HG03558 (cell line): ENCODE results near the gene IFI44L.

ENCODE experiments used
- ATAC-seq: cut with Tn5 transposase; IDR thresholded peaks from one replicate; pipeline ENCODE4 v1.9.1; 2021; ENCODE audit warnings: moderate number of reproducible peaks; ENCODE audit not compliant: unreplicated experiment; ENCODE audit errors: extremely low read depth

The IFI44L gene

DNA sequence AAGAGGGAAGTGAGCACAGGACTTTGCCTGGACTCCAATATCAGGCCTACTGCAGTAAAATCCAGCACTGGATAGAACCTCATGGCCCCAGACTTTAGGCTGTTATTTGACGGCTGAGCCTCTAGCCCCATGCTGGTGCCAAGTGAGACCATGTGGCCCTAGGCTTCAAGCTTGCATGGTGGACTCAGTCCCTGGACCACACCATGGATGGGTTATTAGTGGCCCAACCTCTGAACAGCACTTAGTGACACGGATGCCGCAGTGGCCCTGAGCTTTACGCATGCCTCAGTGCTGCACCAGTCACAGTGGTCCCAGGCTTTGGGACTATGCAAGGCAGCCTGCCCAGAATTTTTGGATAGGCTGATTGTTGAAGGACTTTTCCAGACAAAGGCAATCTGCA, 13.0 kb downstream of the IFI44L start:
- no peak for ATAC-seq

DNA sequence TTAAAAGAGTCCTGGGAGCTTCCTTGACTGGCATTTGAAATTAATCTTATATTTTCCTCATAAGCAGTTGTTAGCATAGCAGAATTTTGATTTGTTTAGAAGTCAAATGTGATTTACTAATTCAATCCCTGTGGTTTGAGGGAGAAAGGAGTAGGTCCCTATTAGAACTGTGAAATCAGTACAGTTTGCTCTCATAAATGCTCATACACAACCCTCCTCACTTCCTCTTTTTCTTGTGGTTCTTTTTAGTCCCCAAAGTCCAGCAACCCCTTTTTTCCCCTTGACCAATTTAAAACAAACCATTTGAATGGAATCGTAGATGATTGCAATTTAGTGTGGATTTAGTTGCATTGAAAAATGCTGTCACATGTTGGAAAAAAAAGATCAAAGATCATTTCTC, 20.2 kb downstream of the IFI44L start:
- no peak for ATAC-seq

DNA sequence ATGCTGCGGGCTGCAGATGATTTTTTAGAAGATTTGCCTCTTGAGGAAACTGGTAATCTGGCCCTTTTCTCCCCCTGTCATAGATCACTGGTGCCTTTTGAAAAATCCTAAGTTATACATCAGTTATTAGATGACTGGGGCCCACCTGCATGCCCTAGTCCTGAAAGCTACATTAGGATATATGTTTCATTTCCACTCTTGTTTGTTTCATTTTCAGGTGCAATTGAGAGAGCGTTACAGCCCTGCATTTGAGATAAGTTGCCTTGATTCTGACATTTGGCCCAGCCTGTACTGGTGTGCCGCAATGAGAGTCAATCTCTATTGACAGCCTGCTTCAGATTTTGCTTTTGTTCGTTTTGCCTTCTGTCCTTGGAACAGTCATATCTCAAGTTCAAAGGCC, 21.3 kb downstream of the IFI44L start:
- ATAC-seq, result no peak

- ATAC-seq, result no peak
Observed at GRCh38 chr1:78645723-78646122, 25.5 kb downstream of the IFI44L start.

GRCh38 chr1:78647238-78647637, 27.0 kb downstream of the IFI44L start:
- ATAC-seq, result no peak

DNA sequence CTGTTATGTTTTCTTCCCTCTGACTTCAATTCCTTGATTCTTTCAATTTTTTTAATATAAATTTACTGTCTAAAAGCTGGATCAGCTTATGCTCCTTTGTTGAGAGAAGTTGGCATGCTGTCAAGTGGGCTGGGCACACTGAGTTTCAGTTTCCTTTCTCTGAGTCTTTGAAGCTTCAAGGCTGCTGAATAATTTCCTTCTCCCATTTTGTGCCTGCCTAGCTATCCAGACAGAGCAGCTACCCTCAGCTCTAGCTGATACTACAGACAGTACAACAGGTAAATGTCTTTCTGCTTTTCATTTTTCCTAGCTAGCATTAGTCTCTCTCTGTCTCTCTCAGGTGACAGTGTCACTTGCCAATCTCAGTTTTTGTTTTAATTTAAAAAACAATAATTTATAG, 29.4 kb downstream of the IFI44L start, which contains the start of gene IFI44:
TSS of gene IFI44 (plus strand) at position 204 of the 400 bp plus-strand sequence. CDS start 365 bp downstream, outside the sequence.
- ATAC-seq, result peak; percentile 90

DNA sequence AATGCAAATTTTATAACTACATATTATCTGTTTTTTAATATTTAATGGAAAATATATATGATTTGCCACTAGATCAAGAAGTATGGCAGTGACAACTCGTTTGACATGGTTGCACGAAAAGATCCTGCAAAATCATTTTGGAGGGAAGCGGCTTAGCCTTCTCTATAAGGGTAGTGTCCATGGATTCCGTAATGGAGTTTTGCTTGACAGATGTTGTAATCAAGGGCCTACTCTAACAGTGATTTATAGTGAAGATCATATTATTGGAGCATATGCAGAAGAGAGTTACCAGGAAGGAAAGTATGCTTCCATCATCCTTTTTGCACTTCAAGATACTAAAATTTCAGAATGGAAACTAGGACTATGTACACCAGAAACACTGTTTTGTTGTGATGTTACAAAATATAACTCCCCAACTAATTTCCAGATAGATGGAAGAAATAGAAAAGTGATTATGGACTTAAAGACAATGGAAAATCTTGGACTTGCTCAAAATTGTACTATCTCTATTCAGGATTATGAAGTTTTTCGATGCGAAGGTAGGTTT, 29.9 kb downstream of the IFI44L start:
- ATAC-seq, result no peak

DNA sequence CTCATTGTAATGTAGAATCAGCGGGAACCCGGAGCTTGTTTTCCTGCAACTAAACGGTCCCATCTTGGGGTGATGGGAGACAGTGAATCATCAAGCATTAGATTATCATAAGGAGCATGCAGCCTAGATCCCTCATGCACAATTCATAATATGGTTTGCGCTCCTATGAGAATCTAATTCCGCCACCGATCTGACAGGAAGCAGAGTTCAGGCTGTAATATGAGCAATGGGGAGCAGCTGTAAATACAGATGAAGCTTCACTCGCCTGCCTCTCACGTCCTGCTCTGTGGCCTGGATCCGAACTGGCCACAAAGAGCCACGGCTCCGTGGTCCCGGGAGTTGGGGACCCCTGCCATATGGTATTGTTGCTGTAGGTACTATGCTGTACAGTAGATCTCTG, 31.0 kb downstream of the IFI44L start:
- ATAC-seq, result no peak

GRCh38 chr1:78652019-78652560, 31.8 kb downstream of the IFI44L start:
- ATAC-seq, result no peak

GRCh38 chr1:78658901-78659300, 38.7 kb downstream of the IFI44L start:
- no peak for ATAC-seq

DNA sequence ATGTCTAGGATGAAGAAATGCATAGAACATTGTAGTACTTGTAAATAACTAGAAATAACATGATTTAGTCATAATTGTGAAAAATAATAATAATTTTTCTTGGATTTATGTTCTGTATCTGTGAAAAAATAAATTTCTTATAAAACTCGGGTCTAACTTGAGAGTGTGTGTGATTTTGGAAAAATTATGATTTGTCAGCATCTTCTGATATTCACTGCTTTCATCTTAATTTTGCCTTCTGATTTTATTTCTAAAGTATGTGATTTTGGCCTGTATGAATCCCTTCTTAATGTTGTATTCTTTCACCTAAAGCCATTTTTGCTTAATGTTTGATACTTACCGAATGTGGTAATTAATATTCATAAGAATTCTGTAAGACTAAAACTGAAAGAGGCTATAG, 43.7 kb downstream of the IFI44L start:
- ATAC-seq, result no peak

- ATAC-seq, result no peak
Observed at GRCh38 chr1:78664763-78665162, 44.5 kb downstream of the IFI44L start.

DNA sequence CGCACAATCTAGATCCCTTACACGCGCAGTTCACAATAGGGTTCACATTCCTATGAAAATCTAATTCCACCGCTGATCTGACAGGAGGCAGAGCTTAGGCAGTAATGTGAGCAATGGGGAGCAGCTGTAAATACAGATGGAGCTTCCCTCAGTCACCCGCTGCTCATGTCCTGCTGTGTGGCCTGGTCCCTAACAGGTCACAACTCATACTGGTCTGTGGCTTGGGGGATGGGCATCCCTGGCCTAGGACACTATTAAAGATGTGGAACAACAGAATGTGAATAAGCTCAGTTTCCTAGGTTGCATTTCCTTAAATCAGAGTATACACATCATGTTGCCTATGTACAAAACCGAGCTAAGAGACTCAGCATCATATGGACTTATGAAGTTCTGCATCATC, 45.6 kb downstream of the IFI44L start:
- ATAC-seq, result no peak

DNA sequence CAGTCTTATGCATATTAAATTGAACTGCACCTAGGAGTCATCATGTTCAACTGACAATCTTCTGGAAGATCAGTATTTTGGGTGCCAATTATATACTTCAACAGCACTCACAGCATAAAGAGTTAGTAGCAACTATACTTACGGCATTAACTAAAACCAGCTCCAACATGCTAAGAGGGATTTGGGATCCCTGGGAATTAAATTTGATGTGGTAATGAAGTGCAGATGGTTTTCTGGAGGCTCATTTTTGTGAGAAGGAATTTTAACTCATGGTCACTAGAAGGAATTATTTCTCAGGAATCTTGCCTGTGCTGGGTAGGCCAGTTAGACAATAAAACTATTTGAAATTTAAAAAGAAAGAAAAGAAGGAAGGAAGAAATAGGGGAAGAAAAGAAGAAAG, 47.7 kb downstream of the IFI44L start:
- no peak for ATAC-seq

- no peak for ATAC-seq
Observed at GRCh38 chr1:78668427-78668826, 48.2 kb downstream of the IFI44L start.

- ATAC-seq, result no peak
Observed at GRCh38 chr1:78672428-78672827, 52.2 kb downstream of the IFI44L start.

GRCh38 chr1:78673120-78673519, 52.9 kb downstream of the IFI44L start:
- no peak for ATAC-seq

DNA sequence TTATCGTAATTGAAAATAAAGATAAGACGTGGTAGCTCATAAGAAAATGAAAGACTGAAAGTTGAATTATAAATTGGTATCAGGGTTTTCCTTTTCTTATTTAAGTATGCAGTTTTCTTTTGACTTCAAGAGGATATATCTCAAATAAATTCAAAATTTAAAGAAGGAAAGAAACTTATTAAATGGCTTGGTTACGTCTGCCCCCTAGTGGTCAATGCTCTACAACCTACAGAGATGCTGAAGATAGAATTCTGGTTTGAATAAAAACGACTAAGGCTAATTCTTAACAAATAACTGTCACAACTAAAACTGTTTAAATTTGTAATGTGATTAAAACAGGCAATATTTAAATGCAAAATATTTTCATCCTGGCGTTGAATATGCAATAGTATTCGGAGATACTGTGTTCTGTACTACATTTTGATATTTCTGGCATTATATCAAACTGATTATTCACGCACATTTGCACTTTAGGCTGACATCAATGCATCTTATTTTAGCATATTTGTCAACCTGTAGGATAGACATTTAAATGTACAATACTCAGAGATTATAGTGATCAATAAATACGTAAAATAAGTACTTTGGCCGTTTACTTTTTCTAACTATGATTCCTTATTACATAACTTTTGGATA, 56.2 kb downstream of the IFI44L start:
- ATAC-seq, result no peak

GRCh38 chr1:78676993-78677392, 56.7 kb downstream of the IFI44L start:
- no peak for ATAC-seq

- ATAC-seq, result no peak
Observed at GRCh38 chr1:78677788-78678187, 57.5 kb downstream of the IFI44L start.

DNA sequence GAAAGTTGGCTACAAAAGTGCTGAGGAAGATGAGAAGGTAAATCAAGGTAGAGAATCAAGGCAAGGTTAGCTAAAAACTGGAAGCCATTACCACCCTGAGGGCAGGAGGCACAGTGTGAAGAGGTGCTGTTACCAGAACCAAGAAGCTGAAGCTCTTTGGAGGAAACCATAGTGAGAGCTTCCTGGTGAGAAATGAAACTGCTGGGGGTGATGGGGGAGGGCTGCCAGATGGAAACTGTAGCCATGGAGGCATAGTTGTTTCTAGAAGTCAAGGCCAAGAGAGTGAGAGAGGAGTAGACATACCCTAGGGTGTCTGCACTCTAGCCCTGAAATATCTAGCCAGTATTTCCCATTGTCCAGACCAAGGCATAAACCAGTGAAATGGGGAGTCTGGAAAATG, 58.1 kb downstream of the IFI44L start:
- peak; percentile 68 for ATAC-seq

DNA sequence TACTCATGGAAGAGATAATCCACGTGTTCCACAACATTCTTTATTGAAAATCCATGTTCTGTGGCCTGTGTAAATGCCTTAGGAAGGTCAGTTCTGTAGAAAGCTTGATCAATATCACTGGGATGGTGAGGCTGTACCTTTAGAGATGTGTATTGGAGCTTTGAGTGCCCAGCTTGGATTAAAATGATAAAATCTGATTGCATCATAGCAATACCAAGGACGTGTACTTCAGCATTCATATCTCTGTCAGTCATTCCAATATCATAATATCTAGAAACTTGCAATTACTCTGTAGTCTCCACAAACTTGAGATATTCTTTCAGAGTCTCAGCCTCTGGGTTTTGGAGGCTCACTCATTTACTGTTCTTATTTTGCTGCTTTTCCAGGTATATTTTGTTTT, 61.0 kb downstream of the IFI44L start:
- no peak for ATAC-seq
